H1 (cell line): ENCODE results near the gene ZNF419. TPM values are rescaled to one million over a fixed set of nuclear protein-coding genes. Genes with fewer than 3 reads are reported as not detected.

Experiments used
- BACH1 ChIP-seq: IDR thresholded peaks from 2 replicates; pipeline ENCODE4 v1.6.1; 2012; ENCODE audit warnings: low read length, improper control_type of control experiment
- CHD2 ChIP-seq: IDR thresholded peaks from 2 replicates; pipeline ENCODE4 v1.6.1; 2012; ENCODE audit warnings: low read length, improper control_type of control experiment
- GABPA ChIP-seq: IDR thresholded peaks from 2 replicates; pipeline ENCODE4 v1.6.1; 2011; ENCODE audit warnings: mild to moderate bottlenecking, low read length, moderate library complexity, borderline replicate concordance; ENCODE audit not compliant: insufficient read depth
- GTF2F1 ChIP-seq: IDR thresholded peaks from 2 replicates; pipeline ENCODE4 v1.6.1; 2012; ENCODE audit warnings: low read depth, low read length, improper control_type of control experiment, borderline replicate concordance
- JUND ChIP-seq: IDR thresholded peaks from 2 replicates; pipeline ENCODE4 v1.6.1; 2011; ENCODE audit warnings: mild to moderate bottlenecking, improper control_type of control experiment, low read length
- KDM1A ChIP-seq: fragments of 200-600, 300-600 bp; sonication (generic); IDR thresholded peaks from 2 replicates; pipeline ENCODE4 v1.7.1; 2016; ENCODE audit warnings: mild to moderate bottlenecking, low read length, borderline replicate concordance
- PHF8 ChIP-seq: fragments of 200-600 bp; sonication (generic); conservative IDR thresholded peaks from 2 replicates; pipeline ENCODE4 v1.7.1; 2012; ENCODE audit warnings: low read depth, mild to moderate bottlenecking, inconsistent platforms, low read length, moderate library complexity
- POLR2A ChIP-seq, 2 experiments: IDR thresholded peaks; 1 replicate in 1 of 2; 2 replicates in 1 of 2; pipeline ENCODE4 v1.6.1; 2011; ENCODE audit warnings: low read depth in 2 of 2, low read length in 2 of 2, mild to moderate bottlenecking in 2 of 2; ENCODE audit errors: control extremely low read depth in 1 of 2
- POU5F1 ChIP-seq: IDR thresholded peaks from 2 replicates; pipeline ENCODE4 v1.6.1; 2011; ENCODE audit warnings: low read depth, mild to moderate bottlenecking, low read length, moderate library complexity
- RXRA ChIP-seq: IDR thresholded peaks from 2 replicates; pipeline ENCODE4 v1.6.1; 2011; ENCODE audit warnings: low read depth, mild to moderate bottlenecking, low read length, moderate library complexity; ENCODE audit not compliant: insufficient read depth
- SAP30 ChIP-seq: fragments of 300-600 bp; sonication (generic); IDR thresholded peaks from 2 replicates; pipeline ENCODE4 v1.7.1; 2012; ENCODE audit warnings: low read length, moderate library complexity, mild to moderate bottlenecking, inconsistent platforms; ENCODE audit not compliant: insufficient read depth, insufficient replicate concordance
- SIN3A ChIP-seq, 2 experiments: IDR thresholded peaks in 1 of 2; conservative IDR thresholded peaks in 1 of 2; 2 replicates each; pipeline ENCODE4 v1.6.1; 2011 to 2012; ENCODE audit warnings: low read length in 2 of 2, improper control_type of control experiment in 1 of 2, low read depth in 1 of 2, mild to moderate bottlenecking in 1 of 2
- SIRT6 ChIP-seq: IDR thresholded peaks from one replicate; pipeline ENCODE4 v1.7.1; 2012; ENCODE audit warnings: low read length, inconsistent platforms
- SIX5 ChIP-seq: IDR thresholded peaks from 2 replicates; pipeline ENCODE4 v1.6.1; 2011; ENCODE audit warnings: mild to moderate bottlenecking, low read depth, low read length
- SP1 ChIP-seq: IDR thresholded peaks from 2 replicates; pipeline ENCODE4 v1.6.1; 2011; ENCODE audit warnings: low read depth, low read length
- SUZ12 ChIP-seq: fragments of 200-600 bp; sonication (generic); IDR thresholded peaks from 2 replicates; pipeline ENCODE4 v1.6.1; 2012; ENCODE audit warnings: mild to moderate bottlenecking, inconsistent platforms, low read length, moderate library complexity, mixed read lengths
- TBP ChIP-seq: IDR thresholded peaks from 2 replicates; pipeline ENCODE4 v1.6.1; 2011; ENCODE audit warnings: low read depth, low read length, improper control_type of control experiment
- TCF12 ChIP-seq: IDR thresholded peaks from 2 replicates; pipeline ENCODE4 v1.6.1; 2011; ENCODE audit warnings: low read depth, mild to moderate bottlenecking, low read length
- YY1 ChIP-seq: IDR thresholded peaks from 2 replicates; pipeline ENCODE4 v1.6.1; 2011; ENCODE audit warnings: low read depth, mild to moderate bottlenecking, low read length
- polyA plus RNA-seq, 7 experiments: library from polyadenylated mRNA; depleted of rRNA in 3 of 7; stranded (reverse) in 5 of 7; unstranded in 2 of 7; fragments of >200 nt in 5 of 7; fragments of 200-250 nt in 2 of 7; gene quantifications; 1 replicate in 5 of 7; 2 replicates in 1 of 7; 4 replicates in 1 of 7; pipeline versions ENCODE4 v1.2.1 to v1.2.3, GENCODE V29; 2011 to 2013; ENCODE audit warnings: missing spikeins in 2 of 7, mixed read lengths in 2 of 7
- total RNA-seq: library from RNA; stranded (reverse); fragmentation: NEBNext Ultra II Directional; extraction: Animal tissue kit (Norgen Biotek cat#: 25700); gene quantifications from 2 replicates; pipeline ENCODE4 v1.2.1, GENCODE V29; 2021
- TF ChIP-seq, protein P1 (sequence below), 3 experiments: IDR thresholded peaks; 1 replicate in 2 of 3; 2 replicates in 1 of 3; pipeline versions ENCODE4 v1.5.1 to v1.6.1; 2011; ENCODE audit warnings: low read length in 3 of 3, mild to moderate bottlenecking in 3 of 3, inconsistent platforms in 2 of 3, low read depth in 1 of 3, moderate library complexity in 1 of 3; ENCODE audit not compliant: insufficient read depth in 1 of 3; ENCODE audit errors: control extremely low read depth in 1 of 3
- TF ChIP-seq, protein P2 (sequence below): IDR thresholded peaks from 2 replicates; pipeline ENCODE4 v1.6.1; 2011; ENCODE audit warnings: low read depth, mild to moderate bottlenecking, low read length; ENCODE audit not compliant: insufficient read depth

Gene ZNF419
- total and polyA plus RNA-seq, 2 of the 8 experiments (the other 6 are each of a cell fraction or from before 2014, with no cell fraction given) = 5.8 to 11.9 TPM

DNA sequence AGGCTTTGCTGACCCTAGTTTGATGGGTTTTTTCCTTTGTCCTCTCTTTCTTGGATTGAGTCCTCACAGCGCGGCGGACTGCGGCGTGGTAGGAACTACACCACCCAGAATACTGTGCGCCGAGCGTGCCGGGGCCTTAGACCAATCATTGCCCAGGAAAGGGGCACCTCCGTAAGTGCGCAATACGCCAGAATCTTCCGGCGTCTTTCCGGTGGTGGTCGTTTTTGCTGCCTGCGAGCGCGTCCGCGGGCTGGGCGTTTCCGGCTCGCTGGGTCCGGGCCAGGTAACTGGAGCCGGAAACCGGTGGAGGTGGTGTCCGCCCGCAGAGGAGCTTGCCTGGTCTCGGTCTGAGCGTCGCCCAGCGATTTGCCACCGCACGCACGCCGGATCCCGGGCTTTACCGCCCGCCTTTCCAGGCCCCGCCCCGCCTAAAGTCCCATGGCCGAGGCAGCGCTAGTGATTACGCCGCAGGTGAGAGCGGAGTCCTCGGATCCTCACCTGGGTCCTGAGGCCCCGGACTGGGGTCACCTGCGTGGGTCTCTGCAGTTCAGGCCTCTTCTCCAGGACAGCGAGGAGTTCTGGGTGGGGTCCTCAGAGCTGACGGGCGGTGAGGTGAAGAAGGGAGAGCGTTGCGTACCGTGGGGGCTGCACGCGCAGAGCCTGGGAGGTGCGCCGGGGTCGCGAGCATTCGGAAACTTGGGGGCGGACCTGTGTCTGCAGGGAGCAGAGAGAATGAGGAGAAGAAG, 39.8 kb downstream of the ZNF419 start, which contains the start of gene ZNF549 (continued):
- TF ChIP-seq, protein P1, sequence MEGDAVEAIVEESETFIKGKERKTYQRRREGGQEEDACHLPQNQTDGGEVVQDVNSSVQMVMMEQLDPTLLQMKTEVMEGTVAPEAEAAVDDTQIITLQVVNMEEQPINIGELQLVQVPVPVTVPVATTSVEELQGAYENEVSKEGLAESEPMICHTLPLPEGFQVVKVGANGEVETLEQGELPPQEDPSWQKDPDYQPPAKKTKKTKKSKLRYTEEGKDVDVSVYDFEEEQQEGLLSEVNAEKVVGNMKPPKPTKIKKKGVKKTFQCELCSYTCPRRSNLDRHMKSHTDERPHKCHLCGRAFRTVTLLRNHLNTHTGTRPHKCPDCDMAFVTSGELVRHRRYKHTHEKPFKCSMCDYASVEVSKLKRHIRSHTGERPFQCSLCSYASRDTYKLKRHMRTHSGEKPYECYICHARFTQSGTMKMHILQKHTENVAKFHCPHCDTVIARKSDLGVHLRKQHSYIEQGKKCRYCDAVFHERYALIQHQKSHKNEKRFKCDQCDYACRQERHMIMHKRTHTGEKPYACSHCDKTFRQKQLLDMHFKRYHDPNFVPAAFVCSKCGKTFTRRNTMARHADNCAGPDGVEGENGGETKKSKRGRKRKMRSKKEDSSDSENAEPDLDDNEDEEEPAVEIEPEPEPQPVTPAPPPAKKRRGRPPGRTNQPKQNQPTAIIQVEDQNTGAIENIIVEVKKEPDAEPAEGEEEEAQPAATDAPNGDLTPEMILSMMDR (IDR thresholded peaks at IDR 0.05; ENCODE audit: control extremely low read depth in 1 of 3, insufficient read depth in 1 of 3, low read depth in 1 of 3, low read length in 3 of 3) = no peak
- TF ChIP-seq SIX5 (peak; percentile 82), SP1 (no peak), BACH1 (no peak), TBP (peak; percentile 81; the same call in 1 of the 2 replicates), TCF12 (no peak), RXRA (no peak), POU5F1 (no peak), SIRT6 (no peak), POLR2A (IDR thresholded peaks at IDR 0.05; ENCODE audit: control extremely low read depth in 1 of 2, low read depth in 2 of 2, low read length in 2 of 2) (no peak), SAP30 (peak; percentile 33), SIN3A (conservative IDR thresholded peaks at IDR 0.05 in 1 of 2, IDR thresholded peaks at IDR 0.05 in 1 of 2; ENCODE audit: low read depth in 1 of 2, low read length in 2 of 2) (peak; percentile 39 to 83; a peak in 2 of 4 replicates), CHD2 (peak; percentile 31), SUZ12 (no peak), GABPA (peak; percentile 99), YY1 (no peak), KDM1A (no peak), JUND (no peak), PHF8 (peak; percentile 72), GTF2F1 (no peak)
- TF ChIP-seq, protein P2, sequence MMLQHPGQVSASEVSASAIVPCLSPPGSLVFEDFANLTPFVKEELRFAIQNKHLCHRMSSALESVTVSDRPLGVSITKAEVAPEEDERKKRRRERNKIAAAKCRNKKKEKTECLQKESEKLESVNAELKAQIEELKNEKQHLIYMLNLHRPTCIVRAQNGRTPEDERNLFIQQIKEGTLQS = no peak
